ENCODE results near the gene C1QL1. TPM values are rescaled to one million over a fixed set of nuclear protein-coding genes. Genes with fewer than 3 reads are reported as not detected.
A peak's percentile ranks its signal among the peaks of the same experiment; 100 is the strongest.

The C1QL1 gene
- total and polyA plus RNA-seq, 9 of the 15 experiments (the other 6 are each of a cell fraction or from before 2014, with no cell fraction given): 0.07 to 0.12 (median 0.09) TPM; not detected in 6

- TF ChIP-seq ARID4B (CRISPR knock-in tag; IDR thresholded peaks at IDR 0.05) (peak; percentile 81), ZNF232 (CRISPR knock-in tag; IDR thresholded peaks at IDR 0.05) (peak; percentile 68; the same call in 1 of the 2 replicates), NEUROD1 (IDR thresholded peaks at IDR 0.05; ENCODE audit: borderline replicate concordance, low read depth, low read length, partially characterized antibody) (peak; percentile 80), JUN (IDR thresholded peaks at IDR 0.05; ENCODE audit: borderline replicate concordance, low read depth, low read length) (0 out of 2 replicates have a peak, but pooled peaks have one; percentile 19), JUN (CRISPR knock-in tag; IDR thresholded peaks at IDR 0.05; ENCODE audit: borderline replicate concordance) (no peak), NR1H2 (CRISPR knock-in tag; IDR thresholded peaks at IDR 0.05) (no peak; the same call in 1 of the 2 replicates), PML (IDR thresholded peaks at IDR 0.05; ENCODE audit: low read length) (peak; percentile 78)
- TF ChIP-seq, protein P1, sequence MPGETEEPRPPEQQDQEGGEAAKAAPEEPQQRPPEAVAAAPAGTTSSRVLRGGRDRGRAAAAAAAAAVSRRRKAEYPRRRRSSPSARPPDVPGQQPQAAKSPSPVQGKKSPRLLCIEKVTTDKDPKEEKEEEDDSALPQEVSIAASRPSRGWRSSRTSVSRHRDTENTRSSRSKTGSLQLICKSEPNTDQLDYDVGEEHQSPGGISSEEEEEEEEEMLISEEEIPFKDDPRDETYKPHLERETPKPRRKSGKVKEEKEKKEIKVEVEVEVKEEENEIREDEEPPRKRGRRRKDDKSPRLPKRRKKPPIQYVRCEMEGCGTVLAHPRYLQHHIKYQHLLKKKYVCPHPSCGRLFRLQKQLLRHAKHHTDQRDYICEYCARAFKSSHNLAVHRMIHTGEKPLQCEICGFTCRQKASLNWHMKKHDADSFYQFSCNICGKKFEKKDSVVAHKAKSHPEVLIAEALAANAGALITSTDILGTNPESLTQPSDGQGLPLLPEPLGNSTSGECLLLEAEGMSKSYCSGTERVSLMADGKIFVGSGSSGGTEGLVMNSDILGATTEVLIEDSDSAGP (CRISPR knock-in tag; IDR thresholded peaks at IDR 0.05): peak; percentile 28; the same call in 1 of the 2 replicates
- TF ChIP-seq, protein P2, sequence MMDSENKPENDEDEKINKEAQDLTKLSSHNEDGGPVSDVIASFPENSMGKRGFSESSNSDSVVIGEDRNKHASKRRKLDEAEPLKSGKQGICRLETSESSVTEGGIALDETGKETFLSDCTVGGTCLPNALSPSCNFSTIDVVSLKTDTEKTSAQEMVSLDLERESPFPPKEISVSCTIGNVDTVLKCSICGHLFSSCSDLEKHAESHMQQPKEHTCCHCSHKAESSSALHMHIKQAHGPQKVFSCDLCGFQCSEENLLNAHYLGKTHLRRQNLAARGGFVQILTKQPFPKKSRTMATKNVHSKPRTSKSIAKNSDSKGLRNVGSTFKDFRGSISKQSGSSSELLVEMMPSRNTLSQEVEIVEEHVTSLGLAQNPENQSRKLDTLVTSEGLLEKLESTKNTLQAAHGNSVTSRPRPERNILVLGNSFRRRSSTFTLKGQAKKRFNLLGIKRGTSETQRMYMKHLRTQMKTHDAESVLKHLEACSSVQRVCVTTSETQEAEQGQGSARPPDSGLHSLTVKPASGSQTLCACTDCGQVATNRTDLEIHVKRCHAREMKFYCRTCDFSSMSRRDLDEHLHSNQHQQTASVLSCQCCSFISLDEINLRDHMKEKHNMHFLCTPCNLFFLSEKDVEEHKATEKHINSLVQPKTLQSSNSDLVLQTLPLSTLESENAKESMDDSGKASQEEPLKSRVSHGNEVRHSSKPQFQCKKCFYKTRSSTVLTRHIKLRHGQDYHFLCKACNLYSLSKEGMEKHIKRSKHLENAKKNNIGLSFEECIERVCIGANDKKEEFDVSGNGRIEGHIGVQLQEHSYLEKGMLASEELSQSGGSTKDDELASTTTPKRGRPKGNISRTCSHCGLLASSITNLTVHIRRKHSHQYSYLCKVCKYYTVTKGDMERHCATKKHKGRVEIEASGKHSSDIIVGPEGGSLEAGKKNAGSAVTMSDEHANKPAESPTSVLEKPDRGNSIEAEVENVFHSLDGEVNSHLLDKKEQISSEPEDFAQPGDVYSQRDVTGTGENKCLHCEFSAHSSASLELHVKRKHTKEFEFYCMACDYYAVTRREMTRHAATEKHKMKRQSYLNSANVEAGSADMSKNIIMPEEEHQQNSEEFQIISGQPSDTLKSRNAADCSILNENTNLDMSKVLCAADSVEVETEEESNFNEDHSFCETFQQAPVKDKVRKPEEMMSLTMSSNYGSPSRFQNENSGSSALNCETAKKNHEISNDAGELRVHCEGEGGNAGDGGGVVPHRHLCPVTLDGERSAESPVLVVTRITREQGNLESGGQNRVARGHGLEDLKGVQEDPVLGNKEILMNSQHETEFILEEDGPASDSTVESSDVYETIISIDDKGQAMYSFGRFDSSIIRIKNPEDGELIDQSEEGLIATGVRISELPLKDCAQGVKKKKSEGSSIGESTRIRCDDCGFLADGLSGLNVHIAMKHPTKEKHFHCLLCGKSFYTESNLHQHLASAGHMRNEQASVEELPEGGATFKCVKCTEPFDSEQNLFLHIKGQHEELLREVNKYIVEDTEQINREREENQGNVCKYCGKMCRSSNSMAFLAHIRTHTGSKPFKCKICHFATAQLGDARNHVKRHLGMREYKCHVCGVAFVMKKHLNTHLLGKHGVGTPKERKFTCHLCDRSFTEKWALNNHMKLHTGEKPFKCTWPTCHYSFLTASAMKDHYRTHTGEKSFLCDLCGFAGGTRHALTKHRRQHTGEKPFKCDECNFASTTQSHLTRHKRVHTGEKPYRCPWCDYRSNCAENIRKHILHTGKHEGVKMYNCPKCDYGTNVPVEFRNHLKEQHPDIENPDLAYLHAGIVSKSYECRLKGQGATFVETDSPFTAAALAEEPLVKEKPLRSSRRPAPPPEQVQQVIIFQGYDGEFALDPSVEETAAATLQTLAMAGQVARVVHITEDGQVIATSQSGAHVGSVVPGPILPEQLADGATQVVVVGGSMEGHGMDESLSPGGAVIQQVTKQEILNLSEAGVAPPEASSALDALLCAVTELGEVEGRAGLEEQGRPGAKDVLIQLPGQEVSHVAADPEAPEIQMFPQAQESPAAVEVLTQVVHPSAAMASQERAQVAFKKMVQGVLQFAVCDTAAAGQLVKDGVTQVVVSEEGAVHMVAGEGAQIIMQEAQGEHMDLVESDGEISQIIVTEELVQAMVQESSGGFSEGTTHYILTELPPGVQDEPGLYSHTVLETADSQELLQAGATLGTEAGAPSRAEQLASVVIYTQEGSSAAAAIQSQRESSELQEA (IDR thresholded peaks at IDR 0.05; ENCODE audit: low read depth): no peak
- TF ChIP-seq, protein P3, sequence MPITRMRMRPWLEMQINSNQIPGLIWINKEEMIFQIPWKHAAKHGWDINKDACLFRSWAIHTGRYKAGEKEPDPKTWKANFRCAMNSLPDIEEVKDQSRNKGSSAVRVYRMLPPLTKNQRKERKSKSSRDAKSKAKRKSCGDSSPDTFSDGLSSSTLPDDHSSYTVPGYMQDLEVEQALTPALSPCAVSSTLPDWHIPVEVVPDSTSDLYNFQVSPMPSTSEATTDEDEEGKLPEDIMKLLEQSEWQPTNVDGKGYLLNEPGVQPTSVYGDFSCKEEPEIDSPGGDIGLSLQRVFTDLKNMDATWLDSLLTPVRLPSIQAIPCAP (CRISPR knock-in tag; IDR thresholded peaks at IDR 0.05; ENCODE audit: borderline replicate concordance): peak; percentile 75; the same call in 1 of the 2 replicates
These were observed 20.4 kb downstream of the C1QL1 start, which contains the start of gene KIF18B (continued) for GRCh38 chr17:44947461-44948314.

All from K562 (cell line).